ENCODE measurements around the gene PHACTR1.

DNA sequence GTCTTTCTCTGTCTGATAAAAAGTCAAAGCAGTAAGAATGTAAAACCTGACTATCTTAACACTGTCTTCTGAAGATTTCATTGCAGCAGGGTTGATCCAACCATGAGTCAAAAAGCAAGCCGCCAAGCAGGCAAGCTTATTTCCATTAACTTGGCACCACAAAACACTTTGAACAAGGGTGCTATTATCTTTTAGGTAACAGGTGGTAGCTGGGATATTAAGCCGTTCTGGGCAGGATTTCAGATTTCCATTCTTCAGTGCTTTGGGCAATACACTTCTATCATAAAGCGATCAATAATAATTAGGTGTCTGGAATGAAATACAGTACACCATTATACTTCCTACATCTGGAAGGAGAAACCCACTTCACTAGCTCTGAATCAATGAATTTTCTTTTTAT lies 429.9 kb downstream of the PHACTR1 start:
- TF ChIP-seq, protein P1, sequence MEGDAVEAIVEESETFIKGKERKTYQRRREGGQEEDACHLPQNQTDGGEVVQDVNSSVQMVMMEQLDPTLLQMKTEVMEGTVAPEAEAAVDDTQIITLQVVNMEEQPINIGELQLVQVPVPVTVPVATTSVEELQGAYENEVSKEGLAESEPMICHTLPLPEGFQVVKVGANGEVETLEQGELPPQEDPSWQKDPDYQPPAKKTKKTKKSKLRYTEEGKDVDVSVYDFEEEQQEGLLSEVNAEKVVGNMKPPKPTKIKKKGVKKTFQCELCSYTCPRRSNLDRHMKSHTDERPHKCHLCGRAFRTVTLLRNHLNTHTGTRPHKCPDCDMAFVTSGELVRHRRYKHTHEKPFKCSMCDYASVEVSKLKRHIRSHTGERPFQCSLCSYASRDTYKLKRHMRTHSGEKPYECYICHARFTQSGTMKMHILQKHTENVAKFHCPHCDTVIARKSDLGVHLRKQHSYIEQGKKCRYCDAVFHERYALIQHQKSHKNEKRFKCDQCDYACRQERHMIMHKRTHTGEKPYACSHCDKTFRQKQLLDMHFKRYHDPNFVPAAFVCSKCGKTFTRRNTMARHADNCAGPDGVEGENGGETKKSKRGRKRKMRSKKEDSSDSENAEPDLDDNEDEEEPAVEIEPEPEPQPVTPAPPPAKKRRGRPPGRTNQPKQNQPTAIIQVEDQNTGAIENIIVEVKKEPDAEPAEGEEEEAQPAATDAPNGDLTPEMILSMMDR (IDR thresholded peaks at IDR 0.05): no peak
- TF ChIP-seq POLR2A (IDR thresholded peaks at IDR 0.05) (no peak), POLR2AphosphoS5 (IDR thresholded peaks at IDR 0.05; ENCODE audit: insufficient read depth in 1 of 2, low read depth in 1 of 2) (no peak)
